GM23248 (cell line): ENCODE data around the gene PTPN7.
"Not testable (repeated sequence)": the region's sequence is repeated elsewhere in the genome, so short reads cannot be mapped to it uniquely, and the experiment has no call there.

Experiments
- EZH2 ChIP-seq: fragments of 200-600 bp; sonication (generic); IDR thresholded peaks from 2 replicates; pipeline ENCODE4 v1.6.1; 2018; ENCODE audit warnings: antibody characterized with exemption, mild to moderate bottlenecking; ENCODE audit not compliant: insufficient read depth, poor library complexity, severe bottlenecking
- EZH2phosphoT487 ChIP-seq: fragments of 200-600 bp; sonication (generic); IDR thresholded peaks from 2 replicates; pipeline ENCODE4 v1.6.1; 2018; ENCODE audit warnings: antibody characterized with exemption, moderate library complexity, mild to moderate bottlenecking, low read depth; ENCODE audit not compliant: insufficient read depth

DNA sequence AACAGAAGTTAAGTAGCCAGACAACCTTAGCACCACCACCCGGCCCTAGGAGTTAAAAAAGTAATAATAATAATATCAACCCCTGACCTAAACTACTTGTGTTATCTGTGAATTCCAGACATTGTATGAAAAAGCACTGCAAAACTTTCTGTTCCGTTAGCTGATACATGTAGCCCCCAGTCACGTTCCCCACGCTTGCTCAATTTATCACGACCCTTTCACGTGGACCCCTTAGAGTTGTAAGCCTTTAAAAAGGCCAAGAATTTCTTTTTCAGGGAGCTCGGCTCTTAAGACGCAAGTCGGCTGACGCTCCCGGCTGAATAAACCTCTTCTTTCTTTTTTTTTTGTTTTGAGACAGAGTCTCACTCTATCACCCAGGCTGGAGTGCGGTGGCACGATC lies 6.7 kb upstream of the PTPN7 start:
- TF ChIP-seq EZH2, EZH2phosphoT487: not testable (repeated sequence)
